ENCODE data around the gene BRMS1.

DNA sequence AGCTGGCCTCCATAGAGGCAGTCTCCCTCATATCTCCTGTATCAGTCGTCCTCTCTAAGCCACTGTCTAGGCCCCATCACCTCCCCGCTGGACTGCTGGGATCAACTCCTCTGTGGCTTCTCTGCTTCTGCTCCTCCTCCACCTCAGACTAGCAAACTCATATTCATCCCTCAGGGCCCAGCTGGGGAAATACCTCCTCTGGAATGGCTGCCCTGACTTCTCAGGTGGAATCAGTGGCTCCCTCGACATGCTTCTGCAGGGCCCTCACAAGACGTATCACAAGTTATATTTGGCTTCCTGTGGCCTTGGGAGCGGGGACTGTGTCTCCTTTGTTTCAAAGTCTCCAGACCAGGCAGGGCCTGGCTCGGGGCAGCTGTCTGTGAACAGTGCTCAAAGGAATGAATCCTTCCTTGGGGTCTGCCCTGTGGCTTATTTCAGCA lies 16.6 kb upstream of the BRMS1 start:
- TF ChIP-seq, protein P1, sequence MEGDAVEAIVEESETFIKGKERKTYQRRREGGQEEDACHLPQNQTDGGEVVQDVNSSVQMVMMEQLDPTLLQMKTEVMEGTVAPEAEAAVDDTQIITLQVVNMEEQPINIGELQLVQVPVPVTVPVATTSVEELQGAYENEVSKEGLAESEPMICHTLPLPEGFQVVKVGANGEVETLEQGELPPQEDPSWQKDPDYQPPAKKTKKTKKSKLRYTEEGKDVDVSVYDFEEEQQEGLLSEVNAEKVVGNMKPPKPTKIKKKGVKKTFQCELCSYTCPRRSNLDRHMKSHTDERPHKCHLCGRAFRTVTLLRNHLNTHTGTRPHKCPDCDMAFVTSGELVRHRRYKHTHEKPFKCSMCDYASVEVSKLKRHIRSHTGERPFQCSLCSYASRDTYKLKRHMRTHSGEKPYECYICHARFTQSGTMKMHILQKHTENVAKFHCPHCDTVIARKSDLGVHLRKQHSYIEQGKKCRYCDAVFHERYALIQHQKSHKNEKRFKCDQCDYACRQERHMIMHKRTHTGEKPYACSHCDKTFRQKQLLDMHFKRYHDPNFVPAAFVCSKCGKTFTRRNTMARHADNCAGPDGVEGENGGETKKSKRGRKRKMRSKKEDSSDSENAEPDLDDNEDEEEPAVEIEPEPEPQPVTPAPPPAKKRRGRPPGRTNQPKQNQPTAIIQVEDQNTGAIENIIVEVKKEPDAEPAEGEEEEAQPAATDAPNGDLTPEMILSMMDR (optimal IDR thresholded peaks at IDR 0.05 in 1 of 3, IDR thresholded peaks at IDR 0.05 in 1 of 3, conservative IDR thresholded peaks at IDR 0.05 in 1 of 3; ENCODE audit: extremely low read depth in 1 of 3, insufficient read depth in 2 of 3, low read length in 3 of 3), result no peak
- TF ChIP-seq EZH2 (IDR thresholded peaks at IDR 0.05; ENCODE audit: low read length), result no peak
